PC-3 (cell line): ENCODE results near the gene PGBD2.
"Not testable (repeated sequence)": the region's sequence is repeated elsewhere in the genome, so short reads cannot be mapped to it uniquely, and the experiment has no call there.

Experiments used
- EZH2phosphoT487 ChIP-seq: fragments of 300-600 bp; sonication (generic); IDR thresholded peaks from 2 replicates; pipeline ENCODE4 v1.6.1; 2018; ENCODE audit warnings: mild to moderate bottlenecking, antibody characterized with exemption, low read length, borderline replicate concordance
- TF ChIP-seq, protein P1 (sequence below): fragments of 300-600 bp; sonication (generic); conservative IDR thresholded peaks from 2 replicates; pipeline ENCODE4 v1.5.1; 2017; ENCODE audit warnings: antibody characterized with exemption, low read depth, mild to moderate bottlenecking, low read length

DNA sequence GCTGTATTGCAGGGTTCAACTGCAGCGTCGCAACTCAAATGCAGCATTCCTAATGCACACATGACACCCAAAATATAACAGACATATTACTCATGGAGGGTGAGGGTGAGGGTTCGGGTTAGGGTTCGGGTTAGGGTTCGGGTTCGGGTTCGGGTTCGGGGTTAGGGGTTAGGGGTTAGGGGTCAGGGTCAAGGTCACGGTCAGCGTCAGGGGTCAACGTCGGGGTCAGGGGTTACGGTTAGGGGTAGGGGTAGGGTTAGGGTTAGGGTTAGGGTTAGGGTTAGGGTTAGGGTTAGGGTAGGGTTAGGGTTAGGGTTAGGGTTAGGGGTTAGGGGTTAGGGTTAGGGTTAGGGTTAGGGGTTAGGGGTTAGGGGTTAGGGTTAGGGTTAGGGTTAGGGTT is 39.4 kb downstream of the PGBD2 start:
- TF ChIP-seq, protein P1, sequence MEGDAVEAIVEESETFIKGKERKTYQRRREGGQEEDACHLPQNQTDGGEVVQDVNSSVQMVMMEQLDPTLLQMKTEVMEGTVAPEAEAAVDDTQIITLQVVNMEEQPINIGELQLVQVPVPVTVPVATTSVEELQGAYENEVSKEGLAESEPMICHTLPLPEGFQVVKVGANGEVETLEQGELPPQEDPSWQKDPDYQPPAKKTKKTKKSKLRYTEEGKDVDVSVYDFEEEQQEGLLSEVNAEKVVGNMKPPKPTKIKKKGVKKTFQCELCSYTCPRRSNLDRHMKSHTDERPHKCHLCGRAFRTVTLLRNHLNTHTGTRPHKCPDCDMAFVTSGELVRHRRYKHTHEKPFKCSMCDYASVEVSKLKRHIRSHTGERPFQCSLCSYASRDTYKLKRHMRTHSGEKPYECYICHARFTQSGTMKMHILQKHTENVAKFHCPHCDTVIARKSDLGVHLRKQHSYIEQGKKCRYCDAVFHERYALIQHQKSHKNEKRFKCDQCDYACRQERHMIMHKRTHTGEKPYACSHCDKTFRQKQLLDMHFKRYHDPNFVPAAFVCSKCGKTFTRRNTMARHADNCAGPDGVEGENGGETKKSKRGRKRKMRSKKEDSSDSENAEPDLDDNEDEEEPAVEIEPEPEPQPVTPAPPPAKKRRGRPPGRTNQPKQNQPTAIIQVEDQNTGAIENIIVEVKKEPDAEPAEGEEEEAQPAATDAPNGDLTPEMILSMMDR = not testable (repeated sequence)
- not testable (repeated sequence) for TF ChIP-seq EZH2phosphoT487
